Naive thymus-derived CD4-positive, alpha-beta T cell (primary cell): ENCODE results near the gene CD164L2. TPM values are rescaled to one million over a fixed set of nuclear protein-coding genes. Genes with fewer than 3 reads are reported as not detected.

ENCODE experiments used
- ATAC-seq: fragments of 150-1000 bp; cut with Tn5 transposase; 2 replicates; pipeline ENCODE4 v1.10.0; 2021; ENCODE audit warnings: mild to moderate bottlenecking, moderate library complexity
- CTCF ChIA-PET: fragments of 350-600 bp; sonication (Branson Sonifier 250); formaldehyde crosslinking; loops from one replicate; lab custom pipeline; 2021; ENCODE audit warnings: antibody characterized with exemption; lab: Charles Lee
- POLR2A ChIA-PET: fragments of 350-600 bp; sonication (Branson Sonifier 250); formaldehyde crosslinking; loops from one replicate; lab custom pipeline; 2021; ENCODE audit warnings: antibody characterized with exemption, inconsistent platforms; lab: Charles Lee
- DNase-seq, 9 donors: peaks; one replicate each; pipeline versions ENCODE4 v3.0.0 to v3.0.0-alpha.2; 2020 to 2022; ENCODE audit warnings: mixed read lengths in 1 of 9
- H3K27ac ChIP-seq: one replicate; pipeline ENCODE4 v1.7.0; 2013; ENCODE audit warnings: mild to moderate bottlenecking, low read depth, low read length, moderate library complexity
- H3K27me3 ChIP-seq, 2 donors: one replicate each; pipeline ENCODE4 v1.7.0; 2013; ENCODE audit warnings: low read length in 2 of 2, mild to moderate bottlenecking in 2 of 2, moderate library complexity in 2 of 2; ENCODE audit not compliant: control insufficient read depth in 2 of 2, insufficient read depth in 2 of 2
- H3K36me3 ChIP-seq, 3 experiments: 1 replicate in 2 of 3; 2 replicates in 1 of 3; pipeline ENCODE4 v1.7.0; 2013; ENCODE audit warnings: low read length in 3 of 3, mild to moderate bottlenecking in 3 of 3, moderate library complexity in 1 of 3; ENCODE audit not compliant: insufficient read depth in 3 of 3, control insufficient read depth in 2 of 3
- H3K4me1 ChIP-seq, 2 donors: one replicate each; pipeline ENCODE4 v1.7.0; 2013; ENCODE audit warnings: low read length in 2 of 2, mild to moderate bottlenecking in 2 of 2, moderate library complexity in 1 of 2; ENCODE audit not compliant: control insufficient read depth in 2 of 2, insufficient read depth in 2 of 2
- H3K4me3 ChIP-seq: 2 replicates; pipeline ENCODE4 v1.7.0; 2013; ENCODE audit warnings: mild to moderate bottlenecking, low read length
- H3K9me3 ChIP-seq, 3 experiments: 1 replicate in 2 of 3; 2 replicates in 1 of 3; pipeline ENCODE4 v1.7.0; 2013; ENCODE audit warnings: low read length in 3 of 3; ENCODE audit not compliant: control insufficient read depth in 2 of 3
- H3K27ac Mint-ChIP-seq, 9 donors: one replicate each; pipeline ENCODE4 v1.8.0; 2020 to 2022; ENCODE audit warnings: mixed read lengths in 9 of 9, mild to moderate bottlenecking in 8 of 9, moderate library complexity in 5 of 9, inconsistent platforms in 2 of 9
- H3K27me3 Mint-ChIP-seq, 5 donors: one replicate each; pipeline ENCODE4 v1.8.0; 2021 to 2022; ENCODE audit warnings: mixed read lengths in 5 of 5, mild to moderate bottlenecking in 1 of 5
- H3K36me3 Mint-ChIP-seq, 5 donors: one replicate each; pipeline ENCODE4 v1.8.0; 2020 to 2022; ENCODE audit warnings: mixed read lengths in 5 of 5, mild to moderate bottlenecking in 3 of 5, inconsistent platforms in 1 of 5
- H3K4me1 Mint-ChIP-seq, 7 donors: one replicate each; pipeline ENCODE4 v1.8.0; 2020 to 2022; ENCODE audit warnings: mixed read lengths in 7 of 7, mild to moderate bottlenecking in 3 of 7, inconsistent platforms in 1 of 7
- H3K4me3 Mint-ChIP-seq, 10 donors: one replicate each; pipeline ENCODE4 v1.8.0; 2020 to 2022; ENCODE audit warnings: mild to moderate bottlenecking in 10 of 10, mixed read lengths in 10 of 10, moderate library complexity in 6 of 10, inconsistent platforms in 2 of 10
- H3K9me3 Mint-ChIP-seq, 11 donors: one replicate each; pipeline ENCODE4 v1.8.0; 2020 to 2022; ENCODE audit warnings: mixed read lengths in 11 of 11, mild to moderate bottlenecking in 4 of 11, inconsistent platforms in 1 of 11, moderate library complexity in 1 of 11
- intact Hi-C, 2 donors: fragments of 100-400 bp; cut with micrococcal nuclease; formaldehyde crosslinking; loops; one replicate each; pipeline ENCODE4 v1.15.1; 2023
- polyA plus RNA-seq, 2 donors: library from polyadenylated mRNA; unstranded; fragments of 300-500 nt; fragmentation: Illumina TruSeq; gene quantifications; one replicate each; pipeline ENCODE4 v1.2.3, GENCODE V29; 2021
- total RNA-seq, 6 experiments: library from RNA in 5 of 6; stranded (reverse) in 5 of 6; gene quantifications; 1 replicate in 5 of 6; 2 replicates in 1 of 6; pipeline ENCODE4 v1.2.3 and lab custom pipeline; 2021 to 2026

CD164L2 gene
- total and polyA plus RNA-seq, 7 experiments from 2014 or later: 0.24 TPM; not detected in 6

- Mint-ChIP-seq H3K4me1 (peaks cover 43 to 68% (median 57%) of the 10 kb centered on the region in 7 donors), H3K27me3 (no peaks in the 10 kb centered on the region), H3K27ac (peak overlapping the region in 4 of 9 donors; percentile 28 to 65 (median 46)), H3K36me3 (peaks cover 0 to 25% (median 10%) of the 10 kb centered on the region in 5 donors), H3K4me3 (no peak overlapping the region), H3K9me3 (no peaks in the 10 kb centered on the region)
- no peak overlapping the region for H3K4me3 ChIP-seq
- no peak overlapping the region for H3K27ac ChIP-seq
- POLR2A ChIA-PET: interaction anchor here (3.4 kb wide), 1 partner anchor 27 kb away, joined by 15 read pairs; no protein-coding TSS in a partner anchor
- ATAC-seq (no peak), DNase-seq (no peak)
- peaks cover 16 to 84% (median 17%) of the 10 kb centered on the region in 3 experiments for H3K36me3 ChIP-seq
- no peaks in the 10 kb centered on the region for H3K9me3 ChIP-seq
- CTCF ChIA-PET: no interaction called here
- intact Hi-C loops: no loop called here
- H3K4me1 ChIP-seq: peaks cover 11 to 14% of the 10 kb centered on the region in 2 donors
- H3K27me3 ChIP-seq: no peaks in the 10 kb centered on the region
These were observed 52.3 kb downstream of the CD164L2 start for GRCh38 chr1:27330786-27331185.

Other genes with a start within 250 kb of the CD164L2 start
- 10 to 100 TPM; 13.2 to 25.7 (median 21.1) TPM for gene SLC9A1, start 228.2 kb downstream of the CD164L2 start, total RNA-seq
- 10 to 100 TPM in 1 of 2 donors, 1 to 10 TPM in 1; 7.1 to 18.2 TPM for gene SLC9A1, start 228.2 kb downstream of the CD164L2 start, polyA plus RNA-seq
- gene WDTC1, start 148.7 kb downstream of the CD164L2 start, total RNA-seq: 10 to 100 TPM; 33.2 to 59.0 (median 46.3) TPM
- gene WDTC1, start 148.7 kb downstream of the CD164L2 start, polyA plus RNA-seq: 1 to 10 TPM; 5.8 to 8.5 TPM
- gene TMEM222, start 61.2 kb downstream of the CD164L2 start, total RNA-seq: 10 to 100 TPM; 23.7 to 44.0 (median 41.9) TPM
- 10 to 100 TPM; 58.5 to 66.1 TPM for gene TMEM222, start 61.2 kb downstream of the CD164L2 start, polyA plus RNA-seq
- gene SYTL1, start 41.3 kb downstream of the CD164L2 start, total RNA-seq: 100 to 1,000 TPM; 107 to 172 (median 136) TPM
- 100 to 1,000 TPM in 1 of 2 donors, 10 to 100 TPM in 1; 93.0 to 105 TPM for gene SYTL1, start 41.3 kb downstream of the CD164L2 start, polyA plus RNA-seq
- gene MAP3K6, start 16.4 kb downstream of the CD164L2 start, total RNA-seq: 10 to 100 TPM; 13.0 to 17.0 (median 15.2) TPM
- gene MAP3K6, start 16.4 kb downstream of the CD164L2 start, polyA plus RNA-seq: 1 to 10 TPM; 5.9 to 6.6 TPM
- not detected for gene FCN3, start 8.5 kb downstream of the CD164L2 start, total RNA-seq
- gene FCN3, start 8.5 kb downstream of the CD164L2 start, polyA plus RNA-seq: not detected
- gene GPR3, start 9.3 kb upstream of the CD164L2 start, total RNA-seq: under 1 TPM in 3 of 5 experiments, not detected in 2; 0.24 to 0.93 (median 0.45) TPM
- gene GPR3, start 9.3 kb upstream of the CD164L2 start, polyA plus RNA-seq: under 1 TPM; 0.09 to 0.13 TPM
- gene WASF2, start 106.8 kb upstream of the CD164L2 start, total RNA-seq: 100 to 1,000 TPM; 136 to 177 (median 145) TPM
- 10 to 100 TPM; 78.4 to 85.0 TPM for gene WASF2, start 106.8 kb upstream of the CD164L2 start, polyA plus RNA-seq
- 10 to 100 TPM; 18.4 to 38.8 (median 21.3) TPM for gene AHDC1, start 220.8 kb upstream of the CD164L2 start, total RNA-seq
- 1 to 10 TPM in 1 of 2 donors, under 1 TPM in 1; 0.90 to 2.0 TPM for gene AHDC1, start 220.8 kb upstream of the CD164L2 start, polyA plus RNA-seq